ENCODE results near the gene BSCL2.

- no peak for TF ChIP-seq EZH2 (IDR thresholded peaks at IDR 0.05; ENCODE audit: borderline replicate concordance)
- TF ChIP-seq EZH2phosphoT487 (IDR thresholded peaks at IDR 0.05; ENCODE audit: low read depth, severe bottlenecking, unreplicated experiment): no peak
Observed at GRCh38 chr11:62688491-62688890, 18.7 kb downstream of the BSCL2 start.
